Spleen (tissue), 7 donors: ENCODE results near the gene TXNL4B.

Source experiments
- CTCF ChIP-seq, 11 experiments: fragments of 200-600 bp in 7 of 11; fragments of 450-650 bp in 4 of 11; sonication (generic) in 4 of 11; IDR thresholded peaks in 8 of 11; conservative IDR thresholded peaks in 3 of 11; 1 replicate in 7 of 11; 2 replicates in 4 of 11; pipeline versions ENCODE4 v1.4.0 to v1.8.0; 2016 to 2021; ENCODE audit warnings: antibody characterized with exemption in 11 of 11, inconsistent platforms in 4 of 11, mild to moderate bottlenecking in 1 of 11
- POLR2A ChIP-seq, 3 donors: fragments of 450-650 bp; IDR thresholded peaks; one replicate each; pipeline ENCODE4 v1.5.1; 2017; ENCODE audit warnings: antibody characterized with exemption in 3 of 3, mild to moderate bottlenecking in 1 of 3
- POLR2AphosphoS5 ChIP-seq, 3 donors: sonication (generic); formaldehyde crosslinking; IDR thresholded peaks; one replicate each; pipeline ENCODE4 v1.5.1; 2017; ENCODE audit warnings: antibody characterized with exemption in 3 of 3
- donor health status: DM: no; HTN: no; CAD: no; lungs with moderate emphysema.
- donor health status: DM: no; HTN: no; CAD: no.
- donor health status: DM: no; HTN: no; CAD: no.

- no peak for TF ChIP-seq CTCF (IDR thresholded peaks at IDR 0.05 in 8 of 11, conservative IDR thresholded peaks at IDR 0.05 in 3 of 11)
- no peak for TF ChIP-seq POLR2A (IDR thresholded peaks at IDR 0.05)
- TF ChIP-seq POLR2AphosphoS5 (IDR thresholded peaks at IDR 0.05), result no peak
These were observed 30.0 kb upstream of the TXNL4B start for GRCh38 chr16:72123426-72123825.
